Hepatocyte (in vitro differentiated cells): Measurements from ENCODE around the gene TRIOBP. TPM values are rescaled to one million over a fixed set of nuclear protein-coding genes. Genes with fewer than 3 reads are reported as not detected.
A peak's percentile ranks its signal among the peaks of the same experiment; 100 is the strongest.
"Not testable (repeated sequence)": the region's sequence is repeated elsewhere in the genome, so short reads cannot be mapped to it uniquely, and the experiment has no call there.

Experiments
- DNase-seq: peaks from one replicate; pipeline ENCODE4 v3.0.0-alpha.2; 2016; ENCODE audit warnings: low spot score
- H2AFZ ChIP-seq: fragments of 200-600 bp; sonication (generic); 2 replicates; pipeline ENCODE4 v1.6.0; 2016; ENCODE audit warnings: antibody characterized with exemption, mild to moderate bottlenecking
- H3K27ac ChIP-seq: fragments of 200-600 bp; sonication (generic); 2 replicates; pipeline ENCODE4 v1.5.1; 2016; ENCODE audit warnings: mild to moderate bottlenecking
- H3K27me3 ChIP-seq: fragments of 200-600 bp; sonication (generic); 2 replicates; pipeline ENCODE4 v1.6.1; 2016
- H3K36me3 ChIP-seq: fragments of 200-600 bp; sonication (generic); replicated peaks from 2 replicates; pipeline ENCODE4 v1.5.1; 2016; ENCODE audit warnings: low read depth; ENCODE audit not compliant: insufficient read depth
- H3K4me1 ChIP-seq: fragments of 200-600 bp; sonication (generic); 2 replicates; pipeline ENCODE4 v1.5.1; 2016; ENCODE audit warnings: mild to moderate bottlenecking, moderate library complexity; ENCODE audit not compliant: insufficient read depth
- H3K4me2 ChIP-seq: fragments of 200-600 bp; sonication (generic); 2 replicates; pipeline ENCODE4 v1.6.0; 2016
- H3K4me3 ChIP-seq: fragments of 200-600 bp; sonication (generic); 2 replicates; pipeline ENCODE4 v1.5.1; 2016; ENCODE audit warnings: mild to moderate bottlenecking
- H3K79me2 ChIP-seq: fragments of 200-600 bp; sonication (generic); 2 replicates; pipeline ENCODE4 v1.6.0; 2017; ENCODE audit warnings: mild to moderate bottlenecking
- H3K9me2 ChIP-seq: fragments of 200-600 bp; sonication (generic); replicated peaks from 2 replicates; pipeline ENCODE4 v1.6.0; 2017; ENCODE audit warnings: mild to moderate bottlenecking; ENCODE audit not compliant: insufficient read depth
- H3K9me3 ChIP-seq: fragments of 200-600 bp; sonication (generic); 2 replicates; pipeline ENCODE4 v1.5.1; 2016; ENCODE audit warnings: low read depth, mild to moderate bottlenecking
- H4K20me1 ChIP-seq: fragments of 200-600 bp; sonication (generic); 2 replicates; pipeline ENCODE4 v1.6.0; 2016; ENCODE audit warnings: mild to moderate bottlenecking; ENCODE audit not compliant: insufficient read depth, poor library complexity, severe bottlenecking
- EZH2 ChIP-seq: fragments of 200-600 bp; sonication (generic); IDR thresholded peaks from 2 replicates; pipeline ENCODE4 v1.6.1; 2016; ENCODE audit warnings: antibody characterized with exemption, mild to moderate bottlenecking, borderline replicate concordance
- EZH2phosphoT487 ChIP-seq: fragments of 200-600 bp; sonication (generic); IDR thresholded peaks from one replicate; pipeline ENCODE4 v1.6.1; 2018; ENCODE audit warnings: antibody characterized with exemption, mild to moderate bottlenecking, low read depth, moderate library complexity; ENCODE audit not compliant: unreplicated experiment, severe bottlenecking
- WGBS: methylation state at CpG from one replicate; pipeline ENCODE4 v1.1.6; 2016; ENCODE audit warnings: low lambda C conversion rate; ENCODE audit errors: missing lambda C conversion rate; 5-methylcytosine and 5-hydroxymethylcytosine counted together
- polyA plus RNA-seq: library from polyadenylated mRNA; unstranded; fragments of >200 nt; fragmentation: Nextera tagmentation; extraction: Ambion mirVana; gene quantifications from 2 replicates; pipeline ENCODE4 v1.2.1, GENCODE V29; 2016
- total RNA-seq: library from RNA; depleted of rRNA; stranded (reverse); fragments of >200 nt; gene quantifications from 2 replicates; pipeline ENCODE4 v1.2.3, GENCODE V29; 2014
- TF ChIP-seq, protein P1 (sequence below): fragments of 200-600 bp; sonication (generic); IDR thresholded peaks from 2 replicates; pipeline ENCODE4 v1.5.1; 2016; ENCODE audit warnings: antibody characterized with exemption, mild to moderate bottlenecking; ENCODE audit not compliant: poor library complexity

TRIOBP gene
- total and polyA plus RNA-seq, 2 experiments from 2014 or later, result 57.2 to 96.1 TPM

DNA sequence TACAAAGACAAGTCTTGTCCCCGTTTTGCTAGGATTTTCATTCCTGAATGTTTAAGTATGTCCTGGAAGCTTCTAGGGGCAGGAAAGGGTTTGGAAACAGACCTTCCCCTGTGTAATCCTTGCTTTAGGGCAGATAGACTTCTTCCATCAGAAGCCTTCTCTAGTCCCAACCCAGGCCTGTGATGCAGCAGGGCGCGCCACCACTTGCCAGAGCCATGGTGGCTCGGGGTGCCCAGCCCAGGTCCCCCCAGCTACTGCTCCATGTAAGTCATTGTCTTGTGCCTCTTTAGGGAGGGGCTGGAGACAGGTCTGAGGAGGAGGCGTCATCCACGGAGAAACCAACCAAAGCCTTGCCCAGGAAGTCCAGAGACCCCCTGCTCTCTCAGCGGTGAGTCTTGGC is 6.4 kb upstream of the TRIOBP start:
- Histone ChIP-seq H3K9me3 (no peaks in the 10 kb centered on the region), H3K4me2 (no peak overlapping the region), H3K9me2 (no peaks in the 10 kb centered on the region), H3K27ac (no peak overlapping the region), H4K20me1 (no peaks in the 10 kb centered on the region), H3K4me1 (no peaks in the 10 kb centered on the region), H2AFZ (no peak overlapping the region), H3K27me3 (no peaks in the 10 kb centered on the region), H3K36me3 (no peaks in the 10 kb centered on the region), H3K4me3 (no peak overlapping the region), H3K79me2 (peaks cover 15% of the 10 kb centered on the region)
- no peak for DNase-seq
- TF ChIP-seq, protein P1, sequence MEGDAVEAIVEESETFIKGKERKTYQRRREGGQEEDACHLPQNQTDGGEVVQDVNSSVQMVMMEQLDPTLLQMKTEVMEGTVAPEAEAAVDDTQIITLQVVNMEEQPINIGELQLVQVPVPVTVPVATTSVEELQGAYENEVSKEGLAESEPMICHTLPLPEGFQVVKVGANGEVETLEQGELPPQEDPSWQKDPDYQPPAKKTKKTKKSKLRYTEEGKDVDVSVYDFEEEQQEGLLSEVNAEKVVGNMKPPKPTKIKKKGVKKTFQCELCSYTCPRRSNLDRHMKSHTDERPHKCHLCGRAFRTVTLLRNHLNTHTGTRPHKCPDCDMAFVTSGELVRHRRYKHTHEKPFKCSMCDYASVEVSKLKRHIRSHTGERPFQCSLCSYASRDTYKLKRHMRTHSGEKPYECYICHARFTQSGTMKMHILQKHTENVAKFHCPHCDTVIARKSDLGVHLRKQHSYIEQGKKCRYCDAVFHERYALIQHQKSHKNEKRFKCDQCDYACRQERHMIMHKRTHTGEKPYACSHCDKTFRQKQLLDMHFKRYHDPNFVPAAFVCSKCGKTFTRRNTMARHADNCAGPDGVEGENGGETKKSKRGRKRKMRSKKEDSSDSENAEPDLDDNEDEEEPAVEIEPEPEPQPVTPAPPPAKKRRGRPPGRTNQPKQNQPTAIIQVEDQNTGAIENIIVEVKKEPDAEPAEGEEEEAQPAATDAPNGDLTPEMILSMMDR, result no peak
- TF ChIP-seq EZH2phosphoT487 (no peak), EZH2 (no peak)
- WGBS, result 98% methylated on average over 7 of the region's 7 CpGs

- H3K4me1 ChIP-seq, result no peaks in the 10 kb centered on the region
- H3K4me3 ChIP-seq, result no peak overlapping the region
- H2AFZ ChIP-seq, result no peak overlapping the region
- no peak for DNase-seq
- no peaks in the 10 kb centered on the region for H4K20me1 ChIP-seq
- H3K27ac ChIP-seq, result no peak overlapping the region
- no peaks in the 10 kb centered on the region for H3K9me3 ChIP-seq
- peaks cover 15% of the 10 kb centered on the region for H3K79me2 ChIP-seq
- TF ChIP-seq EZH2 (no peak), EZH2phosphoT487 (no peak)
- TF ChIP-seq, protein P1, result no peak
- H3K27me3 ChIP-seq, result no peaks in the 10 kb centered on the region
- 99% methylated on average over 18 of the region's 18 CpGs for WGBS
- H3K36me3 ChIP-seq, result no peaks in the 10 kb centered on the region
- H3K4me2 ChIP-seq, result no peak overlapping the region
- H3K9me2 ChIP-seq, result no peaks in the 10 kb centered on the region
Measured at GRCh38 chr22:37690901-37691504, 5.8 kb upstream of the TRIOBP start.

DNA sequence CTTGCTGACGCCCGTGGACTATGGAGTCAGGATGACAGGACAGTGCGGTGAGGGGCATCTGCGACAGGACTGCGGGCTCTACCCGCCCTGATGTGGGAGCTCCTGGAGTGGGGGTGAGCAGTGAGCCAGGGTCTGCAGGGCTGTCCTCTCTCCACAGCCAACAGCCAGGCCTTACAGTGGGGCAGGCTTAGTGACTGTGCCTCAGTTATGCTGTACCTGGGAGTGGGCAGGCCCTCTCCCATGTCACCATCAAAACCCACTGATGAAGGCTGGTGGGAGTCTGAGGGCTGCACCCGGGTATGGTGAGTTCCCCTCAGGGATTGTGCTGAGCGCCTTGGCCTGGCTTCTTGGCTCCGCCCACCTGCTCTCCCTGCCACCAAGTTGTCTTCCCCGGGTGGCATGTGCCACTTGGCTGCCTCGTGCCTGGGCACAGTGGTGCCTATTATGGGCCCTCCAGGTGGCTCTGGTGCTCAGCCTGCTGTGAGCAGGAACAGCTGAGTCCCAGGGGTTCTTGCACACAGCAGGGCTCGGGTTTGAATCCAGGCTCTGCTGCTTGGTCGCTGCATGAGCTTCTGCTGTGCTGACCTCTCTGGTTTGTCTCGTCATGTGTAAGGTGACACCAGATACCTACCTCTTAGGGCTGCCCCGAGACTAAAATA is 4.1 kb upstream of the TRIOBP start:
- Histone ChIP-seq H3K4me3 (no peak overlapping the region), H4K20me1 (no peaks in the 10 kb centered on the region), H3K79me2 (peaks cover 2% of the 10 kb centered on the region), H3K27me3 (no peaks in the 10 kb centered on the region), H3K4me1 (no peaks in the 10 kb centered on the region), H3K9me3 (no peaks in the 10 kb centered on the region), H3K27ac (no peak overlapping the region), H3K4me2 (no peak overlapping the region), H3K36me3 (no peaks in the 10 kb centered on the region), H3K9me2 (no peaks in the 10 kb centered on the region), H2AFZ (no peak overlapping the region)
- 92% methylated on average over 15 of the region's 15 CpGs for WGBS
- no peak for DNase-seq
- TF ChIP-seq EZH2 (no peak), EZH2phosphoT487 (no peak)
- TF ChIP-seq, protein P1, result no peak

DNA sequence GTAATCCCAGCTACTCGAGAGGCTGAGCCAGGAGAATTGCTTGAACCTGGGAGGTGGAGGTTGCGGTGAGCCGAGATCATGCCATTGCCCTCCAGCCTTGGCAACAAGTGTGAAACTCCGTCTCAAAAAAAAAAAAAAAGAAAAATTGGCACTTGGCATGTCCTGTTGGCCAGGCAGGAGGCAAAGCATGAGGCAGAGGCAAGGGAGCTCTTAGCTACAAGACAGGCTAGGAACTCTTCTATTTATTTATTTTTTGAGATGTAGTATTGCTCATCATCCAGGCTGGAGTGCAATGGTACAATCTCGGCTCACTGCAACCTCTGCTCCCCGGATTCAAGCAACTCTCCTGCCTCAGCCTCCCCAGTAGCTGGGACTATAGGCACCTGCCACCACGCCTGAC is 2.7 kb upstream of the TRIOBP start:
- not testable (repeated sequence) for H3K27ac ChIP-seq, H3K9me2 ChIP-seq, H3K79me2 ChIP-seq, H3K4me3 ChIP-seq, H3K9me3 ChIP-seq, DNase-seq, H4K20me1 ChIP-seq, H2AFZ ChIP-seq, H3K4me1 ChIP-seq, H3K36me3 ChIP-seq, H3K4me2 ChIP-seq, H3K27me3 ChIP-seq
- WGBS, result 95% methylated on average over 7 of the region's 7 CpGs

- H3K36me3 ChIP-seq, DNase-seq, H3K4me1 ChIP-seq, H3K27me3 ChIP-seq, H4K20me1 ChIP-seq, H2AFZ ChIP-seq, H3K4me3 ChIP-seq, H3K9me2 ChIP-seq, H3K9me3 ChIP-seq, H3K79me2 ChIP-seq: not testable (repeated sequence)
- Histone ChIP-seq H3K4me2 (peak overlapping the region; percentile 76), H3K27ac (peak overlapping the region; percentile 29)
- WGBS, result 36% methylated on average over 13 of the region's 13 CpGs
Measured at GRCh38 chr22:37696260-37696656, 590 bp upstream of the TRIOBP start.
